DMS53 (cell line): ENCODE results near the gene LINC00305.
A peak's percentile ranks its signal among the peaks of the same experiment; 100 is the strongest.

Experiments used
- DNase-seq: peaks from one replicate; lab custom pipeline; 2025; lab: John Stamatoyannopoulos, UW

Gene LINC00305

GRCh38 chr18:64148988-64149387, at the start of gene LINC00305:
LINC00305 (minus strand) TSS chr18:64149088.
- no peak for DNase-seq

GRCh38 chr18:64191069-64191468, 42.2 kb upstream of the LINC00305 start:
- DNase-seq = no peak

- no peak for DNase-seq
Measured at GRCh38 chr18:64185987-64186386, 37.1 kb upstream of the LINC00305 start.

GRCh38 chr18:64183665-64184064, 34.8 kb upstream of the LINC00305 start:
- DNase-seq = no peak

- DNase-seq = no peak
Measured at GRCh38 chr18:64180617-64181016, 31.7 kb upstream of the LINC00305 start.

- DNase-seq = no peak
Measured at GRCh38 chr18:64180171-64180570, 31.3 kb upstream of the LINC00305 start.

- DNase-seq = no peak
Measured at GRCh38 chr18:64179556-64180080, 30.7 kb upstream of the LINC00305 start.

GRCh38 chr18:64178860-64179259, 30.0 kb upstream of the LINC00305 start:
- DNase-seq = no peak

- no peak for DNase-seq
Measured at GRCh38 chr18:64175432-64175831, 26.5 kb upstream of the LINC00305 start.

GRCh38 chr18:64171576-64171975, 22.7 kb upstream of the LINC00305 start:
- DNase-seq = no peak

- no peak for DNase-seq
Measured at GRCh38 chr18:64167408-64167925, 18.6 kb upstream of the LINC00305 start.

GRCh38 chr18:64165906-64166305, 17.0 kb upstream of the LINC00305 start:
- DNase-seq = no peak

GRCh38 chr18:64164883-64165282, 16.0 kb upstream of the LINC00305 start:
- DNase-seq = no peak

GRCh38 chr18:64149916-64150438, 1.1 kb upstream of the LINC00305 start:
- DNase-seq = no peak

- DNase-seq = no peak
Measured at GRCh38 chr18:64142904-64143303, 6.0 kb downstream of the LINC00305 start.

GRCh38 chr18:64137914-64138313, 11.0 kb downstream of the LINC00305 start:
- no peak for DNase-seq

- peak; percentile 14 for DNase-seq
Measured at GRCh38 chr18:64134044-64134747, 14.7 kb downstream of the LINC00305 start.

- no peak for DNase-seq
Measured at GRCh38 chr18:64132871-64133270, 16.0 kb downstream of the LINC00305 start.

GRCh38 chr18:64131314-64131713, 17.6 kb downstream of the LINC00305 start:
- no peak for DNase-seq

- no peak for DNase-seq
Measured at GRCh38 chr18:64127172-64127571, 21.7 kb downstream of the LINC00305 start.

GRCh38 chr18:64119916-64120315, 29.0 kb downstream of the LINC00305 start:
- peak; percentile 61 for DNase-seq

GRCh38 chr18:64118406-64118805, 30.5 kb downstream of the LINC00305 start:
- DNase-seq = no peak

GRCh38 chr18:64116571-64117175, 32.2 kb downstream of the LINC00305 start:
- no peak for DNase-seq
